SHP77 treated with DMSO at 0.1 percent for 48 hours (cell line): ENCODE data around the gene LRRC74B.
"Not testable (repeated sequence)": the region's sequence is repeated elsewhere in the genome, so short reads cannot be mapped to it uniquely, and the experiment has no call there.

Source experiments
- DNase-seq: peaks from one replicate; lab custom pipeline; 2025; lab: John Stamatoyannopoulos, UW

LRRC74B gene

GRCh38 chr22:21045585-21046294 lies at the start of gene LRRC74B:
Gene LRRC74B, plus strand, starts transcription at chr22:21045946. Its CDS starts 41 bp downstream, at chr22:21045987.
- peak; percentile 83 for DNase-seq

- no peak for DNase-seq
Measured at GRCh38 chr22:20996031-20996410, 49.7 kb upstream of the LRRC74B start.

GRCh38 chr22:20996598-20997535 lies 48.9 kb upstream of the LRRC74B start:
- DNase-seq: no peak

- no peak for DNase-seq
Measured at GRCh38 chr22:20997536-20998257, 48.0 kb upstream of the LRRC74B start.

GRCh38 chr22:20998411-20999336 lies 47.1 kb upstream of the LRRC74B start:
- no peak for DNase-seq

GRCh38 chr22:20999350-21000206 lies 46.2 kb upstream of the LRRC74B start:
- no peak for DNase-seq

- no peak for DNase-seq
Measured at GRCh38 chr22:21000207-21000986, 45.3 kb upstream of the LRRC74B start.

- no peak for DNase-seq
Measured at GRCh38 chr22:21000987-21001600, 44.7 kb upstream of the LRRC74B start.

- DNase-seq: peak; percentile 80
Measured at GRCh38 chr22:21001601-21002325, 44.0 kb upstream of the LRRC74B start, which contains the start of gene THAP7. Gene THAP7, minus strand, starts transcription at chr22:21002118. Its CDS starts 207 bp downstream, at chr22:21001911.

GRCh38 chr22:21003782-21004181 lies 42.0 kb upstream of the LRRC74B start:
- DNase-seq: peak; percentile 22

GRCh38 chr22:21009208-21009607 lies 36.5 kb upstream of the LRRC74B start:
- DNase-seq: not testable (repeated sequence)

GRCh38 chr22:21009638-21010425 lies 35.9 kb upstream of the LRRC74B start:
- no peak for DNase-seq

GRCh38 chr22:21010426-21011113 lies 35.2 kb upstream of the LRRC74B start:
- DNase-seq: no peak

- no peak for DNase-seq
Measured at GRCh38 chr22:21012446-21013407, 33.0 kb upstream of the LRRC74B start.

- DNase-seq: no peak
Measured at GRCh38 chr22:21013657-21014201, 32.0 kb upstream of the LRRC74B start.
